Neural progenitor cell (in vitro differentiated cells): ENCODE data around the gene BRWD1. TPM values are rescaled to one million over a fixed set of nuclear protein-coding genes. Genes with fewer than 3 reads are reported as not detected.

Source experiments
- DNase-seq: peaks from one replicate; pipeline ENCODE4 v3.0.0-alpha.2; 2016; ENCODE audit warnings: low spot score
- H2AFZ ChIP-seq: fragments of 200-600 bp; sonication (generic); replicated peaks from 2 replicates; pipeline ENCODE4 v1.6.1; 2016; ENCODE audit warnings: antibody characterized with exemption
- H3F3A ChIP-seq: fragments of 200-600 bp; sonication (generic); 2 replicates; pipeline ENCODE4 v1.6.1; 2016; ENCODE audit warnings: antibody characterized with exemption, low read depth
- H3K27ac ChIP-seq: fragments of 200-600 bp; sonication (generic); 2 replicates; pipeline ENCODE4 v1.5.1; 2016; ENCODE audit warnings: mild to moderate bottlenecking
- H3K27me3 ChIP-seq: fragments of 200-600 bp; sonication (generic); 2 replicates; pipeline ENCODE4 v1.6.1; 2016; ENCODE audit warnings: mild to moderate bottlenecking, moderate library complexity
- H3K36me3 ChIP-seq: fragments of 200-600 bp; sonication (generic); 2 replicates; pipeline ENCODE4 v1.5.1; 2016
- H3K4me1 ChIP-seq: fragments of 200-600 bp; sonication (generic); 2 replicates; pipeline ENCODE4 v1.6.1; 2016; ENCODE audit warnings: mixed run types
- H3K4me2 ChIP-seq: fragments of 200-600 bp; sonication (generic); 2 replicates; pipeline ENCODE4 v1.6.1; 2016
- H3K4me3 ChIP-seq: fragments of 200-600 bp; sonication (generic); 2 replicates; pipeline ENCODE4 v1.5.1; 2016
- H3K79me2 ChIP-seq: fragments of 200-600 bp; sonication (generic); 2 replicates; pipeline ENCODE4 v1.6.1; 2016; ENCODE audit warnings: low read depth
- H3K9ac ChIP-seq: fragments of 200-600 bp; sonication (generic); 2 replicates; pipeline ENCODE4 v1.6.1; 2016
- H3K9me3 ChIP-seq: fragments of 200-600 bp; sonication (generic); 2 replicates; pipeline ENCODE4 v1.5.1; 2016; ENCODE audit warnings: low read depth
- H4K20me1 ChIP-seq: fragments of 200-600 bp; sonication (generic); 2 replicates; pipeline ENCODE4 v1.6.1; 2016; ENCODE audit warnings: low read depth
- H3K27ac Mint-ChIP-seq: 3 replicates; pipeline ENCODE4 v1.8.0; 2021; ENCODE audit warnings: mixed read lengths
- H3K27me3 Mint-ChIP-seq: 2 replicates; pipeline ENCODE4 v1.8.0; 2022; ENCODE audit warnings: low read depth, mild to moderate bottlenecking, inconsistent platforms, moderate library complexity, mixed read lengths; ENCODE audit not compliant: insufficient read depth
- H3K36me3 Mint-ChIP-seq: 3 replicates; pipeline ENCODE4 v1.8.0; 2021; ENCODE audit warnings: mixed read lengths
- H3K4me1 Mint-ChIP-seq: 3 replicates; pipeline ENCODE4 v1.8.0; 2021; ENCODE audit warnings: mixed read lengths
- H3K4me3 Mint-ChIP-seq: 3 replicates; pipeline ENCODE4 v1.8.0; 2021; ENCODE audit warnings: mild to moderate bottlenecking, moderate library complexity, mixed read lengths
- H3K9me3 Mint-ChIP-seq: 3 replicates; pipeline ENCODE4 v1.8.0; 2020; ENCODE audit warnings: mixed read lengths
- EZH2 ChIP-seq: fragments of 200-600 bp; sonication (generic); IDR thresholded peaks from 2 replicates; pipeline ENCODE4 v1.6.1; 2017; ENCODE audit warnings: antibody characterized with exemption, mild to moderate bottlenecking, moderate library complexity
- EZH2phosphoT487 ChIP-seq: fragments of 200-600 bp; sonication (generic); IDR thresholded peaks from 2 replicates; pipeline ENCODE4 v1.6.1; 2017; ENCODE audit warnings: antibody characterized with exemption
- total RNA-seq: library from RNA; depleted of rRNA; stranded (reverse); fragments of >200 nt; gene quantifications from 2 replicates; pipeline ENCODE4 v1.2.3, GENCODE V29; 2015; ENCODE audit warnings: low replicate concordance
- TF ChIP-seq, protein P1 (sequence below): fragments of 200-600 bp; sonication (generic); IDR thresholded peaks from 2 replicates; pipeline ENCODE4 v1.5.1; 2017; ENCODE audit warnings: antibody characterized with exemption, mild to moderate bottlenecking

The BRWD1 gene
- total RNA-seq, 1 donor from 2014 or later: 130 TPM

DNA sequence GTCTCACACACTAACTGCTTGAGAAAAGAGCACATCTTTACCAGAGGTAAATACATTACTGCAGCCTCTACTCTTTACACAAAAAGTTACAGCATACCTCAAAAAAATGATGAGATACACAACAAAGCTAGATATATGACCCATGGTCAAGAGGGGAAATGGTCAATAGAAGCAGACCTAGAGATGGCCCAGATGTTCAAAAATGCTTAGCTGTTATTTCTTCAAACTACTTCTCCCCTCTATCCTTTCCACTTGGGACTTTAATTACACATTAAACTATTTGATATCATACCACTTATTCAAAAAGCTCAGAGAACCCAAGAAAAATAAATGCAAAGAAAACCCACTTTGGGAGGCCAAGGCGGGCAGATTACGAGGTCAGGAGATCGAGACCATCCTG is 12.8 kb downstream of the BRWD1 start:
- H3K27me3 ChIP-seq: no peaks in the 10 kb centered on the region
- peaks cover 51% of the 10 kb centered on the region for H3K36me3 Mint-ChIP-seq

DNA sequence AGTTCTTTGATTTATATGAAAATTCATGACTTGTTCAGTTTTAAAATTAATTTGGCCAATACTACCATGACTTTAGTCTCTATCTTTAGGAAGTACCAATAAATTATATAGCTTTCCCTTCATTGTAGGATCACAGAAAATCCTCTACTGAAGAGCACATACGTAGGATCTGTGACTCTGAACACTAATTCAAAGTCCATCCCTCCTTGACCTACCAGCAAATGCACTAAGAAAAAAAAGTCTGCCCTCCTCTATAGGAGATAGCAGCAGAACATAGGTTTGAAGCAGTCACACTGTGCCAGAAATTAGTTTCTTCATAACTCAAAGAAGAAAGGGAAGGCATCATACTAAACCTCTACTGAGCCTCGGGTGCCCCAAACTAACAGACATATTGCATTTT is 16.5 kb downstream of the BRWD1 start:
- H3K27me3 ChIP-seq: no peaks in the 10 kb centered on the region
- no peaks in the 10 kb centered on the region for H3K9me3 ChIP-seq
- no peak overlapping the region for H3K4me3 ChIP-seq
- Mint-ChIP-seq H3K4me1 (no peaks in the 10 kb centered on the region), H3K4me3 (no peak overlapping the region), H3K27me3 (no peaks in the 10 kb centered on the region), H3K27ac (no peak overlapping the region), H3K36me3 (peaks cover 63% of the 10 kb centered on the region), H3K9me3 (peaks cover 21% of the 10 kb centered on the region)
- DNase-seq: no peak
- peaks cover 59% of the 10 kb centered on the region for H3K79me2 ChIP-seq
- no peaks in the 10 kb centered on the region for H3F3A ChIP-seq
- peaks cover 44% of the 10 kb centered on the region for H3K36me3 ChIP-seq
- H3K4me1 ChIP-seq: no peaks in the 10 kb centered on the region
- H4K20me1 ChIP-seq: peaks cover 20% of the 10 kb centered on the region
- TF ChIP-seq, protein P1, sequence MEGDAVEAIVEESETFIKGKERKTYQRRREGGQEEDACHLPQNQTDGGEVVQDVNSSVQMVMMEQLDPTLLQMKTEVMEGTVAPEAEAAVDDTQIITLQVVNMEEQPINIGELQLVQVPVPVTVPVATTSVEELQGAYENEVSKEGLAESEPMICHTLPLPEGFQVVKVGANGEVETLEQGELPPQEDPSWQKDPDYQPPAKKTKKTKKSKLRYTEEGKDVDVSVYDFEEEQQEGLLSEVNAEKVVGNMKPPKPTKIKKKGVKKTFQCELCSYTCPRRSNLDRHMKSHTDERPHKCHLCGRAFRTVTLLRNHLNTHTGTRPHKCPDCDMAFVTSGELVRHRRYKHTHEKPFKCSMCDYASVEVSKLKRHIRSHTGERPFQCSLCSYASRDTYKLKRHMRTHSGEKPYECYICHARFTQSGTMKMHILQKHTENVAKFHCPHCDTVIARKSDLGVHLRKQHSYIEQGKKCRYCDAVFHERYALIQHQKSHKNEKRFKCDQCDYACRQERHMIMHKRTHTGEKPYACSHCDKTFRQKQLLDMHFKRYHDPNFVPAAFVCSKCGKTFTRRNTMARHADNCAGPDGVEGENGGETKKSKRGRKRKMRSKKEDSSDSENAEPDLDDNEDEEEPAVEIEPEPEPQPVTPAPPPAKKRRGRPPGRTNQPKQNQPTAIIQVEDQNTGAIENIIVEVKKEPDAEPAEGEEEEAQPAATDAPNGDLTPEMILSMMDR: no peak
- no peak overlapping the region for H3K4me2 ChIP-seq
- no peak overlapping the region for H3K9ac ChIP-seq
- H2AFZ ChIP-seq: no peak overlapping the region
- H3K27ac ChIP-seq: no peak overlapping the region

More for the DNA sequence above, 12.8 kb downstream of the BRWD1 start:
- peaks cover 17% of the 10 kb centered on the region for H3K9me3 Mint-ChIP-seq
- no peak overlapping the region for H3K4me2 ChIP-seq
- H3F3A ChIP-seq: no peaks in the 10 kb centered on the region
- no peak overlapping the region for H3K4me3 Mint-ChIP-seq
- no peak overlapping the region for H3K27ac Mint-ChIP-seq
- no peak overlapping the region for H3K27ac ChIP-seq
- H4K20me1 ChIP-seq: peaks cover 23% of the 10 kb centered on the region
- peaks cover 24% of the 10 kb centered on the region for H3K36me3 ChIP-seq
- H3K9ac ChIP-seq: no peak overlapping the region
- H3K79me2 ChIP-seq: peaks cover 94% of the 10 kb centered on the region
- no peak overlapping the region for H2AFZ ChIP-seq
- DNase-seq: no peak
- no peak overlapping the region for H3K4me3 ChIP-seq
- no peaks in the 10 kb centered on the region for H3K4me1 Mint-ChIP-seq
- H3K27me3 Mint-ChIP-seq: no peaks in the 10 kb centered on the region
- TF ChIP-seq, protein P1: no peak
- no peak for TF ChIP-seq EZH2
- no peak for TF ChIP-seq EZH2phosphoT487
- H3K9me3 ChIP-seq: no peaks in the 10 kb centered on the region
- H3K4me1 ChIP-seq: no peaks in the 10 kb centered on the region

DNA sequence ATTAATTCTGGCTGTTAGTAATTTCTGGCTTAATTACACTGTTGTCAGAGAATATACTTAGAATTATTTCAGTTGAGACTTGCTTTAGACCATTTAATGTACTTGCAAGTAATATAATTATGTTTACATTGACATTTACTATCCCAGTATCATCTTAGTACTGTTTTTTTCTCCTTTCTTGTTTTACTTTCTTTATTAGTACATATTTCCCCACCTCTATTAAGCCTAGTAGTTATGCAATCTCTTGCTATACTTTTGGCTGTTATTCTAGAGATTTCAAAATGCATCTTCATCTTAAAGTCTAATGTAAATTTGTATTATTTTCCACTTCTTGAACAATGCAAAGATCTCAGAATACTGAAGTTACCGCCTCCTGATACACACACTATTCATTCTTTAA is 24.4 kb downstream of the BRWD1 start:
- no peaks in the 10 kb centered on the region for H3K27me3 Mint-ChIP-seq
- no peaks in the 10 kb centered on the region for H3K4me1 ChIP-seq

More for the DNA sequence above, 24.4 kb downstream of the BRWD1 start:
- Mint-ChIP-seq H3K36me3 (peaks cover 74% of the 10 kb centered on the region), H3K27ac (no peak overlapping the region), H3K4me3 (no peak overlapping the region), H3K9me3 (peaks cover 29% of the 10 kb centered on the region), H3K4me1 (no peaks in the 10 kb centered on the region)
- H3K79me2 ChIP-seq: peaks cover 26% of the 10 kb centered on the region
- H4K20me1 ChIP-seq: peaks cover 3% of the 10 kb centered on the region
- no peaks in the 10 kb centered on the region for H3K9me3 ChIP-seq
- H3K4me3 ChIP-seq: no peak overlapping the region
- peaks cover 36% of the 10 kb centered on the region for H3K36me3 ChIP-seq
- H2AFZ ChIP-seq: no peak overlapping the region
- DNase-seq: no peak
- H3F3A ChIP-seq: no peaks in the 10 kb centered on the region
- no peaks in the 10 kb centered on the region for H3K27me3 ChIP-seq
- H3K9ac ChIP-seq: no peak overlapping the region
- TF ChIP-seq, protein P1: no peak
- TF ChIP-seq EZH2phosphoT487 (no peak), EZH2 (no peak)
- H3K27ac ChIP-seq: no peak overlapping the region
- H3K4me2 ChIP-seq: no peak overlapping the region
